NCI-H1092 (cell line): ENCODE results near the gene NFIX.

Source experiments
- DNase-seq: peaks from one replicate; lab custom pipeline; 2025; lab: John Stamatoyannopoulos, UW

The NFIX gene

DNA sequence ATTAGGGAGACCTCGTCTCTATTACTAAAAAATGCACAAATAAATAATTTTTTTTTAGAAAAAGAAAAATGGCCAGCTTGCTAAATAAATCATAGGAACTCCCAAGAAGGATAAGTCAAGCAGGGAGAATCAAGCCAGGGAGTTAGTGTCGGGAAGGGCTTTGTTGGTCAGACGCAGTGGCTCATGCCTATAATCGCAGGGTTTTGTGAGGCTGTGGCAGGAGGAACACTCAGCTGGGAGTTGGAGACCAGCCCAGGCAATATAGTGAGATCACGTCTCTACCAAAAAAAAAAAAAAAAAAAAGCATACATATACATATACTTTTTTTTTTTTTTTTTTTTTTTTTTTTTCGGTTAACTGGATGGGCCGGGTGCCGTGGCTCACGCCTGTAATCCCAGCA, 131.8 kb downstream of the NFIX start:
- no peak for DNase-seq

- no peak for DNase-seq
Measured at GRCh38 chr19:13127811-13128575, 132.7 kb downstream of the NFIX start.

GRCh38 chr19:13128583-13128982, 133.3 kb downstream of the NFIX start:
- no peak for DNase-seq

DNA sequence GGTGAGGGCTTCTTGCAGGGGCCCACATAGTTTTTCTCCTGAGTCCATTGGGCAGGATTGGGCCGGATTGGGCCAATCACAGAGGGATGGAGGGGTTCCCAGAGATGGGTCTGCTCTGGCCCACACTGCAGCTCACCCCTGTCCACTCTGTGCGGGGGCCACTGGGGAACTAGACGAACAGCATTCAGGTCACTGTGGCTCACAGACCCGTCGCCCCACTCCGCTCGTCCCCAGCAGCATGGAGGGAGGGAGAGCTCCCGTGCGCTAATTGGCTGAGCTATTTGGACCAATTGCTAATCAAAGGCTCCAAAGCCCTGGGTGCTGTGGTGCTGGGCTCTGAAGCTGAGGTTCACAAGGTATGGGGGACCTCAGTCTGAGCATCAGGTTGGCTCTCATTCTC, 134.1 kb downstream of the NFIX start:
- DNase-seq = no peak

GRCh38 chr19:13130886-13131490, 135.7 kb downstream of the NFIX start:
- DNase-seq = no peak

- DNase-seq = no peak
Measured at GRCh38 chr19:13132471-13133180, 137.4 kb downstream of the NFIX start.

DNA sequence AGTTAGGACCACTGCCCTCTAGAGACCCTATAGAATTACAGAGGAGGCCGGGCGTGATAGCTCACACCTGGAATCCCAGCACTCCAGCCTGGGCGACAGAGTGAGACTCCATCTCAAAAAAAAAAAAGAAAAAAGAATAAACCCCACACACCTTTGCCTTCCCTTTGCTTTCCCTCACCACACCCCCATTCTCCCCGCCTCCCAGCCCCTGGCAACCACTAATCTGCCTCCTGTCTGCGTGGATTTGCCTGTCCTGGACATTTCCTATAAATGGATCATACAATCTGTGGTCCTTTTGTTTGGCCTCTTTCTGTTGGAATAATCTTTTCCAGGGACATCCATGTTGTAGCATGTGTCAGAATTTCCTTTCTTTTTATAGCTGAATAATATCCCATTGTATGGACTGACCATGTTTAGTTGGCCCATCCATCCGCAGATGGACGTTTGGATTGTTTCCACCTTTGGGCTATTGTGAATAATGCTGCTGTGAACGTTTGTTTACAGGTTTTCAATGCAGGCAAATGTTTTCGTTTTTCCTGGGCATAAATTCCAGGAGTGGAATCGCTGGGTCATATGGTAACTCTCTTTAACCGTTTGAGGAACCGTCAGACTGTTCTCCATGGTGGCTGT, 138.1 kb downstream of the NFIX start:
- DNase-seq = no peak

- DNase-seq = no peak
Measured at GRCh38 chr19:13134626-13135025, 139.4 kb downstream of the NFIX start.

DNA sequence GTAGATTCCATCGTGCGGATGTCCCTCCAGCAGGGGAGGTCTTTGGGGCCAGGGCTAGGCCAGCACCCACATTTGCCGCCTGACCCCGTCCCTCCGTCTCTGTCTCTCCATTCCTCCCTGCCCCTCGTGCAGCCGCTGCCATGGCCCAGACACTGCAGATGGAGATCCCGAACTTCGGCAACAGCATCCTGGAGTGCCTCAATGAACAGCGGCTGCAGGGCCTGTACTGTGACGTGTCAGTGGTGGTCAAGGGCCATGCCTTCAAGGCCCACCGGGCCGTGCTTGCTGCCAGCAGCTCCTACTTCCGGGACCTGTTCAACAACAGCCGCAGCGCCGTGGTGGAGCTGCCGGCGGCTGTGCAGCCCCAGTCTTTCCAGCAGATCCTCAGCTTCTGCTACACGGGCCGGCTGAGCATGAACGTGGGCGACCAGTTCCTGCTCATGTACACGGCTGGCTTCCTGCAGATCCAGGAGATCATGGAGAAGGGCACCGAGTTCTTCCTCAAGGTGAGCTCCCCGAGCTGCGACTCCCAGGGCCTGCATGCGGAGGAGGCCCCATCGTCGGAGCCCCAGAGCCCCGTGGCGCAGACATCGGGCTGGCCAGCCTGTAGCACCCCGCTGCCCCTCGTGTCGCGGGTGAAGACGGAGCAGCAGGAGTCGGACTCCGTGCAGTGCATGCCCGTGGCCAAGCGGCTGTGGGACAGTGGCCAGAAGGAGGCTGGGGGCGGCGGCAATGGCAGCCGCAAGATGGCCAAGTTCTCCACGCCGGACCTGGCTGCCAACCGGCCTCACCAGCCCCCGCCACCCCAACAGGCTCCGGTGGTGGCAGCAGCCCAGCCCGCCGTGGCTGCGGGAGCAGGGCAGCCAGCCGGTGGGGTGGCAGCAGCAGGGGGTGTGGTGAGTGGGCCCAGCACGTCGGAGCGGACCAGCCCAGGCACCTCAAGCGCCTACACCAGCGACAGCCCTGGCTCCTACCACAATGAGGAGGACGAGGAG, 140.1 kb downstream of the NFIX start:
- DNase-seq = no peak

GRCh38 chr19:13137290-13137794, 142.1 kb downstream of the NFIX start:
- DNase-seq = no peak

DNA sequence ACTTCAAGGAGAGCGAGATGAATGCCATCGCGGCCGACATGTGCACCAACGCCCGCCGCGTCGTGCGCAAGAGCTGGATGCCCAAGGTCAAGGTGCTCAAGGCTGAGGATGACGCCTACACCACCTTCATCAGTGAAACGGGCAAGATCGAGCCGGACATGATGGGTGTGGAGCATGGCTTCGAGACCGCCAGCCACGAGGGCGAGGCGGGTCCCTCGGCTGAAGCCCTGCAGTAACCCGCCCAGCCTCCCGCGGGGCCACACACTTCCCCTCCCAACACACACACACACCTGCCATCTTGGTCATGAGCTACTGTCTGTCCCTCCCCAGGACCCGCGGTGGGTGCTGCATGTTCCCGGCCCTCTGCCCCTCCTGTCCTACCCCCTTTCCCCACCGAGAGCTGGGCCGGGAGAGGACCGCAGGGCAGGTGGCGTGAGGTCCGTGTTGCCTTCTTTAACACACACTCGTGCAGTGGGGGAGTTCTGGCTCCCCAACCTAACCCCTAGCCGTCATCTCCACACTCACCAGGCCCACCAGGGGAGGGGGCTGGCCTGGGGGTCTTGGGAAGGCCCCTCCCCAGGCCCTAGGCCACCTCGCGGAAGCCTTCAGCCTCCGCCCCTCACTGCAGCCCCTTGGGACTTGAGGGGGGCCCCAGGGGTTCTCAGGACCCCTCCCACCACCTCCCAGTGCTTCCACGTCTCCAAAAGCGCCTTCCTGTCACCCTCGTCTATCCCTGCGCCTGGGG, 143.1 kb downstream of the NFIX start:
- DNase-seq = no peak

DNA sequence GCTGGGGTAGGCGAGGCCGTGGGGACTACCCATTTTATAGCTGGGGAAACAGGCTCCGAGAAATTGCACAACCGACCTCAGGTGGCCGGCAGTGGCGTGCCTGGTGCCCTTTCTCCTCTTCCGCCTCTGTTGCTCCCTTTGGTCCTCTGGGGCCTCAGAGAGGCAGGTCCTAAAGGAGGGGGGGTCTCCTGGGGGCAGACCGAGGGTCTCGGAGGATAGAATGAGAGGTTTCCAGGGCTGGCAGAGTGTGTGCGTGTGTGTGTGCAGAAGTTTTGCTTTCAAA, 143.6 kb downstream of the NFIX start:
- no peak for DNase-seq

GRCh38 chr19:13139633-13140311, 144.5 kb downstream of the NFIX start:
- DNase-seq = no peak

DNA sequence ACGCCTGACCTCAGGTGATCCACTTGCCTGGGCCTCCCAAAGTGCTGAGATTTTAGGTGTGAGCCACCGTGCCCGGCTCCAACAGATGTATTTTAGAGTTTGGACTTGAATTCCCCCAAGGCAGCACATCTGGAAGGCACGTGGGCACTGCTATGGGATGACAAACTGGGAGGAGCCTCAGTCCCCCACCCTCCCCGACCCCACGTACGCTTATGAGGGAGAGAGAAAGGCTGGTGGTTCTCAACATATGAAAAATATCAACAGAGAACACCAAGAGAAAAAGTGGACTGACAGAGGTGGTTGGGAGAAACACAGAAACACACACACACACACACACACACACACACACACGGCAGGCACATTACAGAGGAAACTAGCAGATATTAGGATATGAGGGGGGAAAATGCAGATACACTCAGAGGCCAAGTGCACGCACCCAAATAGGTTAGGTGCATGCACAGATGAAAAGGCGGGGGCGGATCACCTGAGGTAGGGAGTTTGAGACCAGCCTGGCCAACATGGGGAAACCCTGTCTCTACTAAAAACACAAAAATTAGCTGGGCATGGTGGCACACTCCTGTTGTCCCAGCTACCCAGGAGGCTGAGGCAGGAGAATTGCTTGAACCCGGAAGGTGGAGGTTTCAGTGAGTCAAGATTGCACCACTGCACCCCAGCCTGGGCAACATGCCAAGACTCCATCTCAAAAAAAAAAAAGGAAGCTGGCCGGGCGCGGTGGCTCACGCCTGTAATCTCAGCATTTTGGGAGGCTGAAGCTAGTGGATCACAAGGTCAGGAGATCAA, 151.7 kb downstream of the NFIX start:
- no peak for DNase-seq
